ENCODE results near the gene KCNH6.

- TF ChIP-seq, protein P1, sequence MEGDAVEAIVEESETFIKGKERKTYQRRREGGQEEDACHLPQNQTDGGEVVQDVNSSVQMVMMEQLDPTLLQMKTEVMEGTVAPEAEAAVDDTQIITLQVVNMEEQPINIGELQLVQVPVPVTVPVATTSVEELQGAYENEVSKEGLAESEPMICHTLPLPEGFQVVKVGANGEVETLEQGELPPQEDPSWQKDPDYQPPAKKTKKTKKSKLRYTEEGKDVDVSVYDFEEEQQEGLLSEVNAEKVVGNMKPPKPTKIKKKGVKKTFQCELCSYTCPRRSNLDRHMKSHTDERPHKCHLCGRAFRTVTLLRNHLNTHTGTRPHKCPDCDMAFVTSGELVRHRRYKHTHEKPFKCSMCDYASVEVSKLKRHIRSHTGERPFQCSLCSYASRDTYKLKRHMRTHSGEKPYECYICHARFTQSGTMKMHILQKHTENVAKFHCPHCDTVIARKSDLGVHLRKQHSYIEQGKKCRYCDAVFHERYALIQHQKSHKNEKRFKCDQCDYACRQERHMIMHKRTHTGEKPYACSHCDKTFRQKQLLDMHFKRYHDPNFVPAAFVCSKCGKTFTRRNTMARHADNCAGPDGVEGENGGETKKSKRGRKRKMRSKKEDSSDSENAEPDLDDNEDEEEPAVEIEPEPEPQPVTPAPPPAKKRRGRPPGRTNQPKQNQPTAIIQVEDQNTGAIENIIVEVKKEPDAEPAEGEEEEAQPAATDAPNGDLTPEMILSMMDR (IDR thresholded peaks at IDR 0.05), result no peak
- TF ChIP-seq POLR2A (IDR thresholded peaks at IDR 0.05), result no peak
- no peak for TF ChIP-seq EP300 (IDR thresholded peaks at IDR 0.05)
These were observed 3.9 kb upstream of the KCNH6 start for GRCh38 chr17:63519116-63519881.
